Activated naive CD4-positive, alpha-beta T cell treated with anti-CD3 and anti-CD28 coated beads, Interleukin-2, amount 50 U/mL, for 72 hours (primary cell): ENCODE measurements around the gene PACRGL. TPM values are rescaled to one million over a fixed set of nuclear protein-coding genes. Genes with fewer than 3 reads are reported as not detected.
"Not testable (repeated sequence)": the region's sequence is repeated elsewhere in the genome, so short reads cannot be mapped to it uniquely, and the experiment has no call there.

ENCODE experiments used
- ATAC-seq, 2 donors: fragments of 150-1000 bp; cut with Tn5 transposase; 2 replicates each; pipeline ENCODE4 v1.10.0; 2021; ENCODE audit warnings: mild to moderate bottlenecking in 2 of 2, moderate library complexity in 2 of 2
- DNase-seq, 2 donors: peaks; one replicate each; pipeline ENCODE4 v3.0.0; 2021 to 2022; ENCODE audit warnings: low spot score in 2 of 2
- H3K27ac Mint-ChIP-seq, 2 donors: one replicate each; pipeline ENCODE4 v1.8.0; 2022; ENCODE audit warnings: mild to moderate bottlenecking in 2 of 2, mixed read lengths in 2 of 2
- H3K36me3 Mint-ChIP-seq, 2 donors: one replicate each; pipeline ENCODE4 v1.8.0; 2022; ENCODE audit warnings: mixed read lengths in 2 of 2
- H3K9me3 Mint-ChIP-seq, 2 donors: one replicate each; pipeline ENCODE4 v1.8.0; 2022; ENCODE audit warnings: mixed read lengths in 2 of 2
- total RNA-seq, 2 donors: library from RNA; stranded (reverse); gene quantifications; one replicate each; pipeline ENCODE4 v1.2.3, GENCODE V29; 2022

The PACRGL gene
- total RNA-seq, 2 donors from 2014 or later, result 8.5 to 10.9 TPM

DNA sequence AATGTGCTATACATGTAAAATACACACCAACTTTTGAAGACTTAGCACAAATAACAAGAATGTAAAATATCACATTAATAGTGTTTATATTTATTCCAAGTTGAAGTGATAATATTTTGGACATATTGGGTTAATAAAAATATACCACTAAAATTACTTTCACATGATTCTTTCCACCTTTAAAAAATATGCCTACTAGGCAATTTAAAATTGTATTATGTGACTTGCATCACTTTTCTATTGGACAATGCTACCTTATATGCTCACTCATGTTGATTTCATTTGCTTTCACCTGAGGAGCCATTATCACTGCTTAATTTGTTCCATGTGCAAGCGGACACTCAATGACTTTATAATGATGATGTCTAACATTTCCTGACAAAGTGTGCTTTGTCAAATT, 3.4 kb upstream of the PACRGL start:
- Mint-ChIP-seq H3K36me3 (no peaks in the 10 kb centered on the region), H3K9me3 (no peaks in the 10 kb centered on the region), H3K27ac (no peak overlapping the region)
- DNase-seq (no peak), ATAC-seq (no peak)

DNA sequence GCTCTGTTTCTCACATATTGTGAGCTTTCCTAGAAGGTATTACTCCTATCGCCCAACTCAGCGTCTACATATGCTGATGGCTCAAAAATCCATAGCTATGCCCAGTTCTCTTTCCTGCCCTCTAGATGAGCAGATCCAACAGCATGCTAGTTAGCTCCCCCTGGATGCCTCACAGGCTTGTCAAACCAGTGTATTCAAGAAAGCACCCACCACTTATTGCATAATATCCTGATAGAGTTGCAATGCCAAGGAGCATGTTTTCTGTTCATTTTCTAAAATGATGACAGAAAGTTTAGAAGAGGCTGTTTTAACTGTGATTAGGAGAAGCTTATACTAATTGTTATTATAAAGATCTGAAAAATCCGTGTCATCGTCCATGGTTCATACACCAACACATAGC, 1.9 kb upstream of the PACRGL start:
- Mint-ChIP-seq H3K9me3 (no peaks in the 10 kb centered on the region), H3K36me3 (no peaks in the 10 kb centered on the region)
- no peak for ATAC-seq

DNA sequence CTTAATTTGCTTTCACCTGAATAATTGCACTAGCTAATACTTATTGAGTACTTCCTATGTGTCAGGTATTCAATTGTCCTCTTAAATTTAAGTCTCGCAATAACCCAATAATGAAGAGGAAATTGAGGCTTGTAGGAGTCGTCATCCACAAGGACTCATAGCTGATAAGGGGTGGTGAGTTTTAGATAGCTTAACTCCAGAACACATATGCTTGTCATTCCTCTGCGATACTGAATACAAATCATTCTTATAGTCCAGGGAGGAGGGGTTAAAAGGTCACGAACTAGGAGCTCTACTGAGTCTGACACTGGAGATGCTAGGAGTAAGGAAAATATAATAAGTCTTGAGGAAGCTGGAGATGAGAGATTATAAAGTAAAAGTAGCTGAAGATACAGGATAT, 1.4 kb upstream of the PACRGL start:
- no peak for ATAC-seq
- no peak for DNase-seq
- Mint-ChIP-seq H3K9me3 (no peaks in the 10 kb centered on the region), H3K36me3 (no peaks in the 10 kb centered on the region), H3K27ac (no peak overlapping the region)

More for the DNA sequence above, 1.9 kb upstream of the PACRGL start:
- H3K27ac Mint-ChIP-seq, result no peak overlapping the region
- no peak for DNase-seq

DNA sequence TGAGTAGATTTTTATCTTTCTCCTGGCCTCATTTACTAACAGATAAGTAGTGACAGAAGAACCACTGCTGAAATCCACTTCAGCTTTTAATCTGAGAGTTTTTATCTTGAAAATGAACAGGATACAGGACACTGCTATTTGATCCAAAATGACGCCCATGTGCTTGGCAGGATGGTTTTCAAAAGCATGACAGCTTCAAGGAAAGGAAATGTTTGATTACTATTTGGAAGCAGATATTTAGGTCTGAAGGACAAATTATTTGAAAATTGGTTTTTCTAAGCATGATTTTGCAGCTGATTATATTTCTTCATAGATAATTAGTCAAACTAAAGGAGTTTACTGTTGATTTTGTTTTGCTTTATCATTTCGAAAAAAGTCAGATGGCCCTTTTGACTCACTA, 11.1 kb downstream of the PACRGL start:
- H3K9me3 Mint-ChIP-seq, result no peaks in the 10 kb centered on the region

DNA sequence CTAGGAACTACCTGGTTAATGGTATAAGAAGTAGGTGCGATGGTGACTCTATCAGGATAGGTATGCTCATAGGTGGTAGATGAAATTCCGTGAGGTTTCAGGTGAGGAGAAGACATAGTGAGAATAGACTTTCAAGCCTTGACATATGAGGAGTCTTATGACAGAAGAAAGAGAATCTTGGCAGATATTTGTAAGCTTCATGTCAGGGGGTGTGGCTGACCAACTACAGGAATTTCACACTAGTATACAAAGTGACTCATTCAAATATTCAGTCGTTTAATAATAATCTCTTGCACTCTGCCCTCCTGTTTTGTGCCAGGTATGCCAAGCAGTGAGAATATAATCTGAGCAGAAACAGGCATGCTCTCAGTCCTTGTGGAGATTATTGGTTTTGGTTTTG, 22.8 kb downstream of the PACRGL start:
- H3K27ac Mint-ChIP-seq, result no peak overlapping the region
- peaks cover 14 to 17% of the 10 kb centered on the region in 2 donors for H3K9me3 Mint-ChIP-seq
- DNase-seq (no peak), ATAC-seq (no peak)
- H3K36me3 Mint-ChIP-seq, result peaks cover 56% of the 10 kb centered on the region in 2 donors

More for the DNA sequence above, 11.1 kb downstream of the PACRGL start:
- peaks cover 25 to 27% of the 10 kb centered on the region in 2 donors for H3K36me3 Mint-ChIP-seq
- no peak for DNase-seq
- H3K27ac Mint-ChIP-seq, result no peak overlapping the region
- no peak for ATAC-seq

DNA sequence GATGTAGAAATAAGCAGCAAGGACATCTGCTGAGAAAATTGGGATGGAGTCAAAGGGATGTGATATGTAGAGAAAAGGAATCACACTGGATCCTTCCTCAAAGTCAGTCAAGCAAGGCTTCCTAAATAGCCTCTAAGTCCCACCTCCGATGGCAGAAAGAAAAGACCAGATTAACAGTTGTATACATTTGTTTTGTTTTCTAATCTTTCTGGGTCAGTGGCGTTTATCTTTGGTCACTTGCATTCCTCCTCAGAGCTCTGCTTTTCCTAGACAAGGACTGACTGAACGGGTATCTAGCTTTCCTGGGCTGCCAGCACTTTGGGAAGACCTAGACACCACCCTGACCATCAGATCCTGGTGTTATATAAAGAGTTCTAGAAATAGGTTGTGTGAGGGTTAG, 23.2 kb downstream of the PACRGL start:
- Mint-ChIP-seq H3K27ac (no peak overlapping the region), H3K36me3 (peaks cover 51% of the 10 kb centered on the region in 2 donors), H3K9me3 (peaks cover 14 to 17% of the 10 kb centered on the region in 2 donors)
- DNase-seq (no peak), ATAC-seq (no peak)

DNA sequence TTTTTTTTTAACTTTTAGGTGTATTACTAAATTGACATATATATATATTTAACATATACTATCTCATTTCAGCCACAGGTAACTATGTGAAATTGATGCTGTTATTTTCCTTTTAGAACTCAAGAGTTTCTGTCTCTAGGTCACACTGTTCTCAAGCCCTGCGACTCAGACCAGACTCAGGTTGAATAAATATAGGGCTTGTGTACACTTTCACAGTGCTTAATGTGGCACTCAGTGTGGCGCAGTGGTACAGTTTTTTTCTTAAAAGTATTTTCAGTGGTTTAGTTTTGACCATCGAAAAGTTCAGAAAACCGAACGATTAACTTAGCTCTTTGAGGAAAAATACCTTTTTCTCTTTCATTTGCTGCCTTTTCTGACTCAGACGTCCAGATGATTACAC, 24.7 kb downstream of the PACRGL start:
- H3K9me3 Mint-ChIP-seq, result peaks cover 7 to 12% of the 10 kb centered on the region in 2 donors
- no peak for ATAC-seq
- no peak overlapping the region for H3K27ac Mint-ChIP-seq
- DNase-seq, result no peak
- H3K36me3 Mint-ChIP-seq, result peaks cover 37 to 39% of the 10 kb centered on the region in 2 donors

DNA sequence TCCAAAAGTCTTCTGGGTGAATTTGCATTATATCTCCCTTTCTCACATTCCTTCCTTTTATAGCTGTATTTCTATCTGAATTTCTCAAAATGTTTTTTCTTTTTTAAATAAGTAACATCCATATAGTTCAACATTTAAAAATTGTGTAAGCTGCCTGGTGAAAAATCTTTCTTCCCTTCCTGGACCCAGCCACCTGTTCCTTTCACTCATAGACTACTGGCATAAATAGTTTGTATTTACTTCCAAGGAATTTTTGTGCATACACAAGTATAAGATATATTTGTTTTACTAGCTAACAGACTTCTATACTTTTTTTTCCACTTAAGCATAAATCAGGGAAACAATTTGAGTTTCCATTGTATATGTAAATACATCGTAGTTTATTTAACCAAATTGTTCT, 35.7 kb downstream of the PACRGL start:
- DNase-seq (no peak), ATAC-seq (no peak)
- H3K36me3 Mint-ChIP-seq, result peaks cover 64 to 68% of the 10 kb centered on the region in 2 donors
- H3K9me3 Mint-ChIP-seq, result peaks cover 26 to 28% of the 10 kb centered on the region in 2 donors
- no peak overlapping the region for H3K27ac Mint-ChIP-seq

DNA sequence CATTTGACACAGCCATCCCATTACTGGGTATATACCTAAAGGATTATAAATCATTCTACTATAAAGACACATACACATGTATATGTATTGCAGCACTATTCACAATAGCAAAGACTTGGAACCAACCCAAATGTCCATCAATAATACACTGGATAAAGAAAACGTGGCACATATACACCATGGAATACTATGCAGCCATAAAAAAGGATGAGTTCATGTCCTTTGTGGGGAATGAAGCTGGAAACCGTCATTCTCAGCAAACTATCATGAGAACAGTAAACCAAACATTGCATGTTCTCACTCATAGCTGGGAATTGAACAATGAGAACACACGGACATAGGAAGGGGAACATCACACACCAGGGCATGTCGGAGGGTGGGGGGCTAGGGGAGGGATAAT, 45.7 kb downstream of the PACRGL start:
- peaks cover 8 to 34% of the 10 kb centered on the region in 2 donors for H3K36me3 Mint-ChIP-seq
- not testable (repeated sequence) for ATAC-seq, DNase-seq, H3K27ac Mint-ChIP-seq
- H3K9me3 Mint-ChIP-seq, result peaks cover 6 to 25% of the 10 kb centered on the region in 2 donors

DNA sequence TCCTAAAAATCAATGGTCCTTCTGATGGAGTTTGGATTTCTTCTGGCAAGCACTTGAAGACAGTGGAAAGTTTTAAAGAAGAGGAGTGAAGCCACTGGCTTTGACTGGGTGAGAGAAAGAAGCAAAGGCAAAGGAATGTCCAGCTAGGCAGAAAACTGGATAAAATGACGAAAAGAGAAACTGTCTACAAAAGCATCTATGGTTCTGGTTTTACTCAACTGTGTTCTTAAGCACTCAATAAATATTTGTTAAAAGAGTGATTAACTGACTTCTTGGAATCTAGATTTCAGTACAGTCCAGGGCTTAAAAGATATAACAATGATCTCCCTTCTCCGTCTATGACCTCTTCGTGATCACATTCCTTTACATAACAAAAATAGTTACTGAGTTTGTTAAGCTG, 52.4 kb downstream of the PACRGL start:
- DNase-seq (no peak), ATAC-seq (no peak)
- H3K9me3 Mint-ChIP-seq, result peaks cover 0 to 4% of the 10 kb centered on the region in 2 donors
- H3K36me3 Mint-ChIP-seq, result peaks cover 0 to 12% of the 10 kb centered on the region in 2 donors
- no peak overlapping the region for H3K27ac Mint-ChIP-seq

DNA sequence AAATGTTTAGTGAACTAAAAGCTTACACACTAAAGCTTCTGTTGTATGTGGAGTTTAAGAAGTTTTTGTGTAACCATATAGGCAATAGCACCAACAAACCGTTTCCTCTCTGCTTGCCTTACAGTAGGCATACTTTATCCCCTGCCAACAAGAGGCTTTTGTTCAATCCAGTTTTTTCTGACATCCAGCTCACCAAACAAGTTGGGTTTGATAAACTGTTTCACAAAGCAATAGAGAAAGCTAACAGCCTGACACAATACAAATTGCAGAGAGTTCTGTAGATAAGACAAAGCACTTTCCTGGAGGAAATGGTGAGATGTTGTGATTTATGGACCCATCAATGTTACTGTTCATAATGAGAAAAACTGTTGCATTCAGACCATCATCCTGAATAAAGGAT, 53.8 kb downstream of the PACRGL start:
- Mint-ChIP-seq H3K36me3 (peaks cover 0 to 5% of the 10 kb centered on the region in 2 donors), H3K27ac (no peak overlapping the region), H3K9me3 (no peaks in the 10 kb centered on the region)
- DNase-seq (no peak), ATAC-seq (no peak)

DNA sequence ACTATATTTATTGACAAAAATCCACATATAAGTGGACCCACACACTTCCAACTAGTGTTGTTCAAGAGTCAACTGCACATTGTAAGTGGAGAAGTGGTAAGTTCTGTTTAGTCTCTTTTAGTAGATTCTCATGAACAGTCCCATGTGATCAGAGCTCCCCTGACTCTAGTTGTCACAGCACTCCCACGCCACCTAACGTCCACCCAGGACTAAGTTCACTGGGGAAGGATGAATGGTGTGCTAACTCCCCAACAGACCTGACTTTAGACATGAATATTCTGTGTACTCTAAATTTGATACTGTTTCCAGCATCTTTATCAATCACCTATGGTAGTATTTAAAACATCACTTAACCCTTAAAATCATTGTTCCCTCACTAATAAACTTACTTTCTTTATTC, 59.8 kb downstream of the PACRGL start:
- DNase-seq (no peak), ATAC-seq (no peak)
- H3K9me3 Mint-ChIP-seq, result no peaks in the 10 kb centered on the region
- no peaks in the 10 kb centered on the region for H3K36me3 Mint-ChIP-seq
- H3K27ac Mint-ChIP-seq, result no peak overlapping the region

DNA sequence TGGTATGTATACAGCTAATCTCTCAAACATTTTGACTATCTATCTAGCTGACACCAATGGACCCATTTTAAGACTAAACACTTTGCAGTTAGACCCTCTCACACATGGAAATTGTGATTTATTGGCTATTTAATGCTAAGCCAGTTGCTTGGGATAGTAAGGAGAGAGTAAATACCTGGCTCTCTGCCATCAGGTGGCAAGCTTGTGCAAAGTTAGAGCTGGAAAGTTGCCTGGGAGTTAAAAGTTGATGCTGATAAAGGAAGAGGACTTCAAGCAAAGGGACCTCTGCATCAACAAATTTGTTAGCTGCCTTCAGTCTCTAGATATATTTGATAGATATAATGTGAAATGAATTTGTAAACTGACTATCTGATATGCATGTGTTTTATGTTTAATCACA, 61.1 kb downstream of the PACRGL start:
- Mint-ChIP-seq H3K36me3 (no peaks in the 10 kb centered on the region), H3K27ac (no peak overlapping the region), H3K9me3 (no peaks in the 10 kb centered on the region)
- no peak for ATAC-seq
- no peak for DNase-seq

DNA sequence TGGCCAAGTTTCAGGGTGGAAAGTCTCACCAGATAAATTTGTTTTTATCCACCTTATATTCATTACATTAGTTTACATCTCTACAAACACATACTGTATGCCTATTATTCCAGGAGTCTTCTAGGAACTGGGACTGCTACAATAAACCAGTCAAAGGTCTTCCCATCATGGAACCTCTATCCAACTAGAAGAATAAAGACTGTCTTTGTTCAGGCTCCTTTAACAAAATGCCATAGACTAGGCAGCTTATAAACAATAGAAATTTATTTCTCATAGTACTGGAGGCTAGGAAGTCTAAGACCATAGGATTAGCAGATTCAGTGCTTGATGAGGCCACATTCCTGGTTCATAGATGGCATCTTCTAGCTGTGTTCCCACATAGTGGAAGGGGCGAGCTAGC, 61.6 kb downstream of the PACRGL start:
- no peak for ATAC-seq
- Mint-ChIP-seq H3K36me3 (no peaks in the 10 kb centered on the region), H3K27ac (no peak overlapping the region), H3K9me3 (no peaks in the 10 kb centered on the region)
- DNase-seq, result no peak

DNA sequence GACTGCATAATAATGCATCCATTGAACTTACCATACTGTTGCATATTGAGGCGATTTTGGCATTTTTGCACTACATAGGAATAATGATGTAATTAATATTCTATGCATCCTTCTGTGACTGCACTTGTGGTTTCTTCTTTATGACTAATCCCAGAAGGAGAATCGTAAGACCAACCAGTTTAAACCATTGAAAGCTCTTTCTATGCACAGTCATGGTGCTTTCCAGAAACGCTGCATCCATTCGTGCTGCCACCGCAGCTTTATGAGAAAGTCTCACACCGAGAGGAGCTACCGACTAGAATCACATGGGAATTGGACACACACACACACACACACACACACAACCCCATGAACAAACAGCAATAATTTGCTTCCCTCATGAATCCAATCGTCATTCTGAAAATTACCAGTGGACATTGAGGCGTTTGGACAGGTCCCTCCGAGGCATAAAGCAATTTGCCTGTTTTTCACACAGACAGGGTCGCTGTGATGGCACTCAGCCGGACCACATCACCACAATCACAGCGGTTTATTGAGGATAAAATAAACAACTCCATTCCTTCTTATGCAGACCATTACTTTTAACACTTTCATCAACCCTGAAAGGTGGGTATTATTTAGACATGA, 64.2 kb downstream of the PACRGL start:
- ATAC-seq (no peak), DNase-seq (no peak)
- H3K27ac Mint-ChIP-seq, result no peak overlapping the region
- no peaks in the 10 kb centered on the region for H3K36me3 Mint-ChIP-seq
- no peaks in the 10 kb centered on the region for H3K9me3 Mint-ChIP-seq

DNA sequence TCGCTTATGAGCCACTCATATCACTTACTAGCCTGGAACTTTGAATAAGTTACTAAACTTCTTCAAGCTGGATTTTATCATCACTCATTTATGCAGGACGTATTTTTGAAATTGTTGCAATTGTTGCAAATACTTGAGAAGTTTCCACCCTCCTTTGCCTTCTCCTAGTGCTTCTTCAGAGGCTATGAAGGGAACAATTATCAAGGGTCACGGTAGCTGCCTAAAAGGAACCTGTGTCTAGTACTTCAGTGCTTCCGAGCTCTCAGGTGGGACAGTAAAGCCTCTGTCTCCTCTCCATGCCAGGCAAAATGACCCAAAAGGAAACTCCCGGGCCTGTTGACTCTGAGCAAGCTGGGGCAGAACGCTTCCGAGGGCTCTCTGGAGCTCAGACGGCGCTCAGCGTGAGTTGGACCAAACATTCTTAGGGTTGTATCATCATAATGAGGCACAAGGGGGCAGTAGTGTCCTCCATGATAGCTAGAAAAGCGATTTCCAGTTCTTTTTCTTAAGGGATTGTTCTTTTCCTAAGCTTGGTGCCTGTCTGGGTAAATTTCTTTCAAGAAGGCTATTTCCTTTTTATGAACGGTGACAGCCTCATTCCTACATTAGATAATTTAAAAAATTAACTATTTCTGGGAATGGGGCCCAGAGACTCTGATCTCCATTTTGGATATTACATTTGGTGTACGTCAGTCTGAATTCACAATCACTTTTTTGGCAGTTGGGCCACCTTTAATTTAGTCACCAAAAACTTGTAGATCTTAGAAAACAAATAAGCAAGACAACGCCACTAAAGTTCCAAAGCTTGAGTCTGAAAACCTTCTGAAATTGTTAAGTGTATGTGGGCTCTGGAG, 73.1 kb downstream of the PACRGL start:
- DNase-seq (peak in 1 of 2 donors; percentile 25), ATAC-seq (peak in 1 of 2 donors; percentile 54)
- Mint-ChIP-seq H3K27ac (no peak overlapping the region), H3K36me3 (no peaks in the 10 kb centered on the region), H3K9me3 (peaks cover 0 to 4% of the 10 kb centered on the region in 2 donors)

DNA sequence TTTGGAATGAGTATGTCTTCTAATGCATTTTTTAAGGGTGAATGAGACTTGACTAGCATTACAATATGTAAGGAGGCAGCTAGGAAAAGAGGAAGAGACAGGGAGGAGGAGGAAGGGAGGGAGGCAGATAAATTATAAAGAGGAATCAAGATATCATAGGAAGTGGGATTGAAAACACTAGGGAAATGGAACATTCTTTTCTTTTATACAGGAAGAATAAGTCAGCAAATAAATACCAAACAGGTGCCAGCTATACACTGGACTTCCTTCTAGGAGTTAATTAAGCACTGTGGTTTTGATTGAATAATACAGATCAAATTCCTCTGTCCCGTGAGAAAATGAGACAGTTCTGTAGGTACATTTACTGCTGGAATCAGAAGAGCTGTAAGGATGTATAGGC, 78.6 kb downstream of the PACRGL start:
- DNase-seq, result no peak

More for the DNA sequence above, 78.6 kb downstream of the PACRGL start:
- Mint-ChIP-seq H3K36me3 (peaks cover 11 to 30% of the 10 kb centered on the region in 2 donors), H3K9me3 (peaks cover 21 to 22% of the 10 kb centered on the region in 2 donors), H3K27ac (no peak overlapping the region)
- no peak for ATAC-seq
